Upper lobe of left lung (tissue), 4 donors: ENCODE results near the gene FGF7.

Experiments used
- EP300 ChIP-seq, 4 donors: sonication (generic); formaldehyde crosslinking; IDR thresholded peaks; one replicate each; pipeline ENCODE4 v1.5.1; 2017; ENCODE audit warnings: antibody characterized with exemption in 4 of 4, control low read depth in 2 of 4
- POLR2AphosphoS5 ChIP-seq, 2 donors: sonication (generic); formaldehyde crosslinking; IDR thresholded peaks; one replicate each; pipeline ENCODE4 v1.5.1; 2017; ENCODE audit warnings: antibody characterized with exemption in 2 of 2
- TF ChIP-seq, protein P1 (sequence below), 6 experiments: fragments of 450-650 bp in 4 of 6; fragments of 200-600 bp in 2 of 6; sonication (generic) in 2 of 6; IDR thresholded peaks; one replicate each; pipeline ENCODE4 v1.5.1; 2016 to 2019; ENCODE audit warnings: antibody characterized with exemption in 6 of 6

DNA sequence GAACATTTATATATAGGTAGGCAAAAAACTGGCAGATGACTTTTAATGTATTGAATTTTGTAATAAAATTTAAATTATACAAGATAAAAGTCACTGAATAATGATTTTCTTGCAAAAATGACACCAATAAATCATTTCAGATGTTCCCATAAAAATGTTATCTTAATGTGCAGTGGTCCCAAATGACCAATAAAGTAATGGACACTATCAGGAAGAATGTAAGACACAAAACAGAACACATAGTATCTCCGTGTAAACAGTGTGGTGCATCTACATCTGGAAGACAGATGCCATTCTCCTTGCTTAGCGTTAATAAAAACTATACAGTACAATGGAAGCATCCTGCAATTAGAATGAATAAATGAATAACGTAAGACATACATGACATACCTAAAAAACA is 41.5 kb downstream of the FGF7 start:
- TF ChIP-seq, protein P1, sequence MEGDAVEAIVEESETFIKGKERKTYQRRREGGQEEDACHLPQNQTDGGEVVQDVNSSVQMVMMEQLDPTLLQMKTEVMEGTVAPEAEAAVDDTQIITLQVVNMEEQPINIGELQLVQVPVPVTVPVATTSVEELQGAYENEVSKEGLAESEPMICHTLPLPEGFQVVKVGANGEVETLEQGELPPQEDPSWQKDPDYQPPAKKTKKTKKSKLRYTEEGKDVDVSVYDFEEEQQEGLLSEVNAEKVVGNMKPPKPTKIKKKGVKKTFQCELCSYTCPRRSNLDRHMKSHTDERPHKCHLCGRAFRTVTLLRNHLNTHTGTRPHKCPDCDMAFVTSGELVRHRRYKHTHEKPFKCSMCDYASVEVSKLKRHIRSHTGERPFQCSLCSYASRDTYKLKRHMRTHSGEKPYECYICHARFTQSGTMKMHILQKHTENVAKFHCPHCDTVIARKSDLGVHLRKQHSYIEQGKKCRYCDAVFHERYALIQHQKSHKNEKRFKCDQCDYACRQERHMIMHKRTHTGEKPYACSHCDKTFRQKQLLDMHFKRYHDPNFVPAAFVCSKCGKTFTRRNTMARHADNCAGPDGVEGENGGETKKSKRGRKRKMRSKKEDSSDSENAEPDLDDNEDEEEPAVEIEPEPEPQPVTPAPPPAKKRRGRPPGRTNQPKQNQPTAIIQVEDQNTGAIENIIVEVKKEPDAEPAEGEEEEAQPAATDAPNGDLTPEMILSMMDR (IDR thresholded peaks at IDR 0.05): no peak
- no peak for TF ChIP-seq EP300 (IDR thresholded peaks at IDR 0.05)
- no peak for TF ChIP-seq POLR2AphosphoS5 (IDR thresholded peaks at IDR 0.05)
